NCI-H2107 (cell line): Measurements from ENCODE around the gene MTSS2.

ENCODE experiments used
- DNase-seq: peaks from one replicate; lab custom pipeline; 2025; lab: John Stamatoyannopoulos, UW

The MTSS2 gene

GRCh38 chr16:70687102-70687511 lies 1.3 kb upstream of the MTSS2 start:
- DNase-seq: no peak

GRCh38 chr16:70686376-70687101 lies 686 bp upstream of the MTSS2 start:
- no peak for DNase-seq

DNA sequence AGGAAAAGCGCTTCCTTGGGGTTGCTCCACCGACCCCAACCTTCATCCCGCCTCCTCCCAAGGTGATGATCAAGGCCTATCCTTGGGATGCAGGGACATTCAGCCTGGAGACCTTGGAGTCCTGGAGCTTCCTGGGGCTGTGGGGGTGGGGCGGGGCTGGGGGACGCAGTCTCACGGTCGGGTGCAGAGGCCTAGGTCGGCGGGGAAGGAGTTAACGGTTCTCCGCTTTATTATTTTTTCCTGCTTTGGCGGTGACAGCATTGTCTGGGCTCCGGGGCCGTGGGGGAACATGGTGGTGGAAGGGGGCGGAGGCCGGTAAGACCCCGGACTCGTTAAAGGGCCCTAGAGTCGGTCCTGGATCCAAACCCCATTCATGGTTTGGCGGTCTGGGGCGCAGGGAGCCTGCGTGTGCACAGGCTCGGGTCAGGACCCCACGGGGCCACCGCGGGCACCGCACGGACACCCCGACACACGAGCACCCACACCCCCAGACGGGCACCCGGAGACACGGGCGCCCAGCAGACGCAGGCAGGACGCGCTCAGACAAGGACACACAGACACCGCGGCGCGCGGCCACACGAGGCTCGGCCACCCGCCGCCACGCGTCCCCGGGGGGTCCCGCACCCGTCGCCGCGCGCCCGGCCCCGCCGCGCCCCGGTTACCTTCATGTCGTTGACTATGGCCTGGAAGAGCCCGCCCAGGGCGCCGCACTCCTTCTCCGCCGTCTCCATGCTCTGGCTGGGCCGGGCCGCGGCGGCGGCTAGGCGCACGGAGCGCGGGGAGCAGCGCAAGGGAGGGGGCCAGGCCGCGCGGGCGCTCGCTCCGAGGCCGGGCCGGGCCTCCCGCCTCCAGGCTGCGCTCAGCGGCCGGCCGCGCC lies 554 bp downstream of the MTSS2 start:
- no peak for DNase-seq

GRCh38 chr16:70684146-70685060 lies 1.4 kb downstream of the MTSS2 start:
- no peak for DNase-seq

DNA sequence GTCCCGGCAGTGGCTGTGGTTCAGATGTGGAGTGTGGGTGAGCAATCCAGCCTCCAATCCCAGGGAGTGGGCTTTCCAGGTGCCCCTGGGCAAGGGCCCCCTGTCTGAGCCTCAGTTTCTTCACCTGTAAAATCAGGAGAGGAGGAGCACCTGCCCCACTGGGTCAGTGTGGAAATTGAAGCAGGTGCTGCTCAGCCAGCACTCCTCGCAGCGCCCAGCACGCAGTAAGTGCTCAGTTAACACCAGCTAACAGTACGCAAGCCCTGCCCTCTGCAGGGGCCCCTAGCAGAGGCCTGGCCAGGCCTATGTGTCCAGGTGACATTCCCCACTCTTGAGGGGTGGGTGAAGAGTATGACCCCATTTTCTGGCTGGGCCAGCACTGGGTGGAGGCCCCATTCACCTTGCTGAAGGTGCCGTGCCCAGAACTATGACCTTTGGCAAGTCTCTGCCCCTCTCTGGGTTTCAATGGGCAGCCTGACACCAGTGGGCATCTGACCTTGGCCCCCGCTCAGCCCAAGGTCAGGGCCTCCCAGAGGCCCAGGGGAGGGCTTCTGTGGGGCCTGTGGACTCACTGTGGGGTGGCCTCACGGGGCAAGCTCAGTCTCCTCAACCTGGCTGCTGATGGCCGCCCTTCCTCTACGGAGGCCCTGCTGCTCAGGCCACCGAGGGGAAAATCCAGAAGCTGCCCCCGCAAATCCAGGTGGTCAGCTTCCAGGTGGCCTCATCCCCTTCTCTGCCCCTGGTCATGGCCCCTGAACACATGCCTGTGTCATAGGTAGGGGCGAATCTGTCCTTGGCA lies 2.5 kb downstream of the MTSS2 start:
- no peak for DNase-seq

- no peak for DNase-seq
Measured at GRCh38 chr16:70682239-70683145, 3.4 kb downstream of the MTSS2 start.

DNA sequence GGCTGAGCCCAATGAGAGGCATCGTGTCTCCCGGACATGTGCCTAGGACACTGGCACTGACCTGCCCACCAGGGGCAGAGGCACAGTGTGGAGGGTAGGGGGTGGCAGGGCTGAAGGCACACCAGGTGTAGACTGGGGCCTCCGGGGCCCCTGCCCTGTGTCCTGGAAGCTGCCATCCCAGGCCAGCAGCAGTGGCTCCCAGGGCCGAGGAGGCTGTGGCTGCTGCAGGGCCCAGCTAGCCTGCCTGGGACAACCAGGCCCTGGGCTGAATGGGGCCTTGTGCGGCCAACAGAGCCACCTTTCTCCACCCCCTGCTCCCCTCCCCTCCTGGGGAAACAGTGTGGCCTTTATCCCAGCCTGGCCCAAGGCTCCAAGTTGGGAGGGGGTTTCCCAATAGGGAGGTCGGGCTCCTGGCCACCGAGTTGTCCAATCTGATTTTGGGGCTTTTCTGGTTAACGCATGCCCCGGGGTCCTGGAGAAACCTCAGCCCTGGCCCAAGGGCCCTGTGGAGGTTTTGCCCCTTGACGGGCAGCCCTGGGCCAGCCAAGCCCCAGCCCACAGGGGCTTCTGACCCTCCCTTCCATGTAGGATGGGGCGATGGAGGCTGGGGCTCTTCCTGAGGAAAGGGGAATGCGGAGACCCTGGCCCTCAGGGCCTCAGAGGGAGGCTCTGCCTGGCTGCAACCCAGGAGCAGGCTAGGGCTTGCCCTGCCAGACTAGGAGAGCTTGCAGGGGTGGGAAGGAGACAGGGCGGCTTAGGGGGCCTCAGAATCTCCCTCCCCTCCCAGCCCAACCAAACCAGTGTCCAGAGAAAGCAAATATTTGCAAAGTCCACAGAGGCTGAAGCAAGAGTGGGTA lies 4.2 kb downstream of the MTSS2 start:
- no peak for DNase-seq

DNA sequence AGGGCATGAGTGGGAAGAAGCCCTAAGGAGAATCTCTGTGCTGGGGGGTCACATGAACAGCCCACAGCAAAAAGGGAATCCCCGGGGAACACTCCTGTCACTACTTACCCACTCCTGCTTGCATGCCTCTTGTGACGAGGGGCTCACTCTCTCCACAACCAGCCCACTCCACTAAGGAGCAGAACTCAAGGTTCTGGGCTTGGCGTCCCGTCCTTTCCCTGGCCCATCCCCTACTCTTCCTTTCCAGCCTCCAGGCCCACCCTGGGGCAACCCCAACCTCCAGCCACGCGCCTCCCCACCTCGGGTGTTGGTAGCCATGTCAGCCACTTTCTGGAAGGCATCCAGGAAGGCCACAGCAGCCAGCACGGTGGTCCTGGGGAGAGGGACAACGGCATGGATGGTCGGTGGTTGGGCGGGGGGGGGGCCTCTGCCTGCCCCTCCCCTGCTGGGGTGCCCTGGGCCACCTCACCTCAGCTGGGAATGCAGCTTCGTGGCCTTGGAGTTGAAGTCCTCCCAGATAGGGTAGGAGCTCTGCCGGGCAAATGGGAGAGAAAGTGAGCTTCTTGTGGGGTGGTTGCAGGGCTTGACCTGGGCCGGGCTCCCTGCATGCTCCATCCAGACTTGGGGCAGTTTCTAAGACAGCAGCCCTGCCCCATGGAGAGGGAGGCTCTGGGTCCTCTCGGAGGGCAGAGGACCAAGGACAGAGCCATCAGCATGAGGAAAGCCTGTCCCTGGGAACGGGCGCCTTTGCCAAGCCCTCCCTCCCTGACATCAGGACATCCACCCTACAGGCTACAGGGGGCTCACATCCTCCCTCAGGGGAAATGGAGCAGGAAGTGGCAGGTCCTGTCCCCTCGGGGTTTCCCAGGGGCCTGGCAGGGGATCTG lies 5.1 kb downstream of the MTSS2 start:
- DNase-seq: no peak

- DNase-seq: no peak
Measured at GRCh38 chr16:70679671-70680494, 6.0 kb downstream of the MTSS2 start.

- DNase-seq: no peak
Measured at GRCh38 chr16:70678898-70679670, 6.8 kb downstream of the MTSS2 start.

- no peak for DNase-seq
Measured at GRCh38 chr16:70678121-70678897, 7.5 kb downstream of the MTSS2 start.

DNA sequence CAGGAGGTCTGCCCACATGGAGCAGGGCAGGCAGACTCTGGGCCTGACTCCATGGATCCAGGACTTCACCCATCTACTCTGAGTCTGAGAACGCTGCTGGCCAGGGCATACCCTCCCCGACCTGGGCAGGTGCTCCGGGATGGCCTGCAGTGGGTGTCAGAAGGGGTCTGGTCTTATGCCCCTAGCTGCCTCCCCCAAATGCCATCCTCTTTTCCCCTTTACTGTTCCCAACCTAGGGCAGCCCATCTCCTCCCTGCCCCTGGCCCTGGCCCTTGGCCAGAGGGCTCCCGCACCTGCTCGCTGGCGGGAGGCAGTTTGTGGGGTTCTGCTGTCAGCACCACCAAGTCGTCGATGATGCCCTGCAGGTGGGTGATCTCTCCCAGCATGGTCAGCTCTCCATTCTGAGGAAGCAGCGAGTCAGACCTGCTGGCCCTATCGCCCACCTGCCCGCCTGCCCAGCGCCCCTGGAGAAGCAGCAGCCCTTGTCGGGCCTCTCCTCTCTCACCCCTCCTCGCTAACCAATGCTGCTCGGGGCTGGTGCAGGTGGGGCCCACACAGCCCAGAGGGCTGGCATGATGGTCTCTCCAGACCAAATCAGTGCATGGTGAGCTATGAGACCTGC lies 8.2 kb downstream of the MTSS2 start:
- no peak for DNase-seq

DNA sequence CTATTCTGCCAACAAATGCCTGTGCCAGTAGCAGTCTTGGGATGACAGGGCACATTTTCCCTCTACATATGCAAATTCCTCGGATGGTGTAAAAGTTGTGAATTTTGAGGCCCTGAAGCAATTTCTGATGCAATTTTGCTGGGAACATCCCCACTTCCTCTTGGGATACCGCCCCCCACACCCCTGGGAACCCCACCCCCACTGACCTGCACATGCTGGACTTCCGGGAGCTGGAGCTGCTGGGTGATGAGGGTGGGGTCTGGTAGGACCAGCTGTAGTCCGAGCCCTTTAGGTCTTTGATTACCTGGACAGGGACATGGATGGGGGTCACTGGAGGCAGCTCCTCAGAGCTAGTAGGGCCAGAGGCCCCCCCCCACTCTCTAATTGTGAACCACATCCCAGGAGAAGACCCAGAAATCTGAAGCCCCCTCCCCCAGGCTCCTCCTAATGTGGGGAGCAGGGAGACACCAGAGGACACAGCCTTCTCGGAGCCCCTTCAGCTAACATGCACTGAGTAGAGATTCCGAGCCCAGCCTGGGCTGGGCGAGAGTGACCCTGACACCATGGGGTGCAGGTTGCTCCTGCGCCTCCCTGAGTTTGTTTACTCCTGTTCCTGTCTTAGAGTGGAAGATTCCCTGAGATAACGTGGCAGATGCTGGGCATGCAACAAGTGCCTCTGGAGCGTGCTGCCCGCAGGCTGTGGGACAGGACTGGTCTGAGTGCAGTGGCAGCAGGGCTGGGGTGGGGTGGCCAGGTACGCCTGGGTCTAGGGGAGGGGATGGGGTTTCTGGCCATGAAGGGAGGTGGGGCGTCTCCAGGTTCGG lies 9.0 kb downstream of the MTSS2 start:
- no peak for DNase-seq

- no peak for DNase-seq
Measured at GRCh38 chr16:70675851-70676513, 9.9 kb downstream of the MTSS2 start.
